CD4-positive, alpha-beta T cell (primary cell): ENCODE data around the gene ACADVL. TPM values are rescaled to one million over a fixed set of nuclear protein-coding genes. Genes with fewer than 3 reads are reported as not detected.

Experiments
- ATAC-seq: fragments of 200-7000 bp; cut with Tn5 transposase; one replicate; pipeline ENCODE4 v1.10.0; 2022; ENCODE audit warnings: mild to moderate bottlenecking; ENCODE audit not compliant: poor library complexity
- CTCF ChIA-PET: fragments of 350-600 bp; sonication (Branson Sonifier 250); formaldehyde crosslinking; loops from one replicate; lab custom pipeline; 2021; ENCODE audit warnings: antibody characterized with exemption, inconsistent platforms; lab: Charles Lee
- POLR2A ChIA-PET: fragments of 350-600 bp; sonication (Branson Sonifier 250); formaldehyde crosslinking; loops from one replicate; lab custom pipeline; 2021; ENCODE audit warnings: antibody characterized with exemption, inconsistent platforms; lab: Charles Lee
- DNase-seq, 14 experiments: peaks; one replicate each; pipeline ENCODE4 v3.0.0-alpha.2; 2013 to 2020; ENCODE audit warnings: mixed read lengths in 2 of 14
- H3K27ac ChIP-seq, 2 donors: one replicate each; pipeline versions ENCODE4 v1.5.1 to v1.7.0; 2013; ENCODE audit warnings: low read length in 2 of 2, low read depth in 1 of 2, mild to moderate bottlenecking in 1 of 2
- H3K27me3 ChIP-seq, 2 experiments: 1 replicate in 1 of 2; 2 replicates in 1 of 2; pipeline versions ENCODE4 v1.6.1 to v1.7.0; 2013; ENCODE audit warnings: low read length in 2 of 2, control low read depth in 1 of 2, mild to moderate bottlenecking in 1 of 2, moderate library complexity in 1 of 2; ENCODE audit not compliant: insufficient read depth in 2 of 2, control insufficient read depth in 1 of 2
- H3K36me3 ChIP-seq: one replicate; pipeline ENCODE4 v1.6.1; 2013; ENCODE audit warnings: low read length, control low read depth; ENCODE audit not compliant: insufficient read depth
- H3K4me1 ChIP-seq: one replicate; pipeline ENCODE4 v1.6.1; 2013; ENCODE audit warnings: low read length, control low read depth; ENCODE audit not compliant: insufficient read depth
- H3K4me3 ChIP-seq: one replicate; pipeline ENCODE4 v1.5.1; 2013; ENCODE audit warnings: mild to moderate bottlenecking, low read length, moderate library complexity
- H3K9me3 ChIP-seq, 2 experiments: 1 replicate in 1 of 2; 2 replicates in 1 of 2; pipeline versions ENCODE4 v1.6.1 to v1.7.0; 2013; ENCODE audit warnings: low read length in 2 of 2, mild to moderate bottlenecking in 2 of 2, control low read depth in 1 of 2, moderate library complexity in 1 of 2; ENCODE audit not compliant: control insufficient read depth in 1 of 2, insufficient read depth in 1 of 2
- H3K27ac Mint-ChIP-seq: one replicate; pipeline ENCODE4 v1.8.0; 2020; ENCODE audit warnings: mixed read lengths
- H3K27me3 Mint-ChIP-seq: one replicate; pipeline ENCODE4 v1.8.0; 2021; ENCODE audit warnings: mixed read lengths
- H3K36me3 Mint-ChIP-seq: one replicate; pipeline ENCODE4 v1.8.0; 2021; ENCODE audit warnings: low read depth, mixed read lengths
- H3K4me1 Mint-ChIP-seq: one replicate; pipeline ENCODE4 v1.8.0; 2021; ENCODE audit warnings: low read depth, mixed read lengths
- H3K4me3 Mint-ChIP-seq: one replicate; pipeline ENCODE4 v1.8.0; 2020; ENCODE audit warnings: mild to moderate bottlenecking, mixed read lengths
- H3K9me3 Mint-ChIP-seq: one replicate; pipeline ENCODE4 v1.8.0; 2020; ENCODE audit warnings: mixed read lengths
- CTCF ChIP-seq: fragments of 200-600 bp; IDR thresholded peaks from one replicate; pipeline ENCODE4 v1.8.0; 2022; ENCODE audit warnings: antibody characterized with exemption, mild to moderate bottlenecking
- intact Hi-C, 2 experiments: fragments of 100-400 bp; cut with DNase I in 1 of 2; cut with micrococcal nuclease in 1 of 2; formaldehyde crosslinking; loops; one replicate each; pipeline versions ENCODE4 v1.15.1 to v1.9.0; 2023 to 2025; cut with DNase I, micrococcal nuclease
- total RNA-seq, 174 experiments: library from RNA in 2 of 174; stranded (reverse) in 2 of 174; gene quantifications; one replicate each; pipeline ENCODE4 v1.2.3 and lab custom pipeline; 2021 to 2026

ACADVL gene
- total RNA-seq, 2 experiments from 2014 or later = 237 to 257 TPM

GRCh38 chr17:7252176-7253043 is 32.7 kb downstream of the ACADVL start, which contains the start of gene ELP5:
ELP5 (plus strand) TSS chr17:7252215; CDS start chr17:7252551, 336 bp downstream.
- H3K4me1 ChIP-seq = peaks cover 36% of the 10 kb centered on the region
- peaks cover 54% of the 10 kb centered on the region for H3K36me3 Mint-ChIP-seq
- intact Hi-C loops = loop anchor here (1.0 to 5.0 kb wide), 8 partner anchors 10 to 434 kb away; partner anchors contain the start of genes EIF5A (in 2 of the 2), ACADVL (in 1 of the 2), DLG4 (in 1 of the 2) and FGF11 (in 1 of the 2)
- no peaks in the 10 kb centered on the region for H3K9me3 ChIP-seq
- no peaks in the 10 kb centered on the region for H3K27me3 ChIP-seq
- peak within 1 kb of the TSS; percentile 100 for H3K27ac Mint-ChIP-seq
- peaks cover 45% of the 10 kb centered on the region for H3K4me1 Mint-ChIP-seq
- H3K9me3 Mint-ChIP-seq = no peaks in the 10 kb centered on the region
- H3K27ac ChIP-seq = peak within 1 kb of the TSS; percentile 99
- peak within 1 kb of the TSS; percentile 71 for H3K4me3 ChIP-seq
- peak within 1 kb of the TSS; percentile 94 for H3K4me3 Mint-ChIP-seq
- TF ChIP-seq CTCF = peak; percentile 28
- H3K36me3 ChIP-seq = peaks cover 25% of the 10 kb centered on the region
- H3K27me3 Mint-ChIP-seq = no peaks in the 10 kb centered on the region
- POLR2A ChIA-PET = interaction anchor here (0.6 to 3.4 kb wide), 6 partner anchors 12 to 332 kb away, joined by 3 to 54 read pairs (median 5); partner anchors contain the start of genes ACADVL, DLG4, DVL2 and GABARAP
- peak; percentile 39 for ATAC-seq
- peak; percentile 64 to 99 (median 80) for DNase-seq
- CTCF ChIA-PET = interaction anchor here (1.4 to 1.7 kb wide), 3 partner anchors 10 to 38 kb away, joined by 3 to 4 read pairs (median 4); partner anchors contain the start of gene GABARAP

GRCh38 chr17:7253082-7253481 is 33.3 kb downstream of the ACADVL start:
- no peaks in the 10 kb centered on the region for H3K9me3 ChIP-seq
- H3K36me3 Mint-ChIP-seq = peaks cover 55% of the 10 kb centered on the region
- H3K4me1 ChIP-seq = peaks cover 36% of the 10 kb centered on the region
- H3K27me3 Mint-ChIP-seq = no peaks in the 10 kb centered on the region
- H3K36me3 ChIP-seq = peaks cover 30% of the 10 kb centered on the region
- DNase-seq (no peak), ATAC-seq (no peak)
- peaks cover 45% of the 10 kb centered on the region for H3K4me1 Mint-ChIP-seq
- H3K4me3 ChIP-seq = peak overlapping the region; percentile 71
- TF ChIP-seq CTCF = no peak
- POLR2A ChIA-PET = interaction anchor here (0.6 kb wide), 1 partner anchor 1369 kb away, joined by 3 read pairs; no protein-coding TSS in a partner anchor
- H3K27me3 ChIP-seq = no peaks in the 10 kb centered on the region
- intact Hi-C loops = loop anchor here in 1 of 2 experiments (2.0 to 5.0 kb wide), 5 partner anchors 36 to 434 kb away; partner anchors contain the start of genes ACADVL, DLG4, EIF5A and FGF11
- H3K27ac Mint-ChIP-seq = peak overlapping the region; percentile 100
- H3K27ac ChIP-seq = peak overlapping the region; percentile 99
- CTCF ChIA-PET = no interaction called here
- no peaks in the 10 kb centered on the region for H3K9me3 Mint-ChIP-seq
- peak overlapping the region; percentile 91 for H3K4me3 Mint-ChIP-seq

- POLR2A ChIA-PET = no interaction called here
- Histone ChIP-seq H3K4me1 (peaks cover 25% of the 10 kb centered on the region), H3K27me3 (no peaks in the 10 kb centered on the region), H3K36me3 (peaks cover 37% of the 10 kb centered on the region), H3K9me3 (no peaks in the 10 kb centered on the region), H3K4me3 (no peak overlapping the region), H3K27ac (no peak overlapping the region)
- CTCF ChIA-PET = interaction anchor here (0.6 kb wide), 1 partner anchor 35 kb away, joined by 3 read pairs; the partner anchor contains the start of genes ACADVL and DLG4
- H3K4me1 Mint-ChIP-seq = peaks cover 34% of the 10 kb centered on the region
- peak overlapping the region; percentile 58 for H3K4me3 Mint-ChIP-seq
- ATAC-seq = no peak
- no peaks in the 10 kb centered on the region for H3K27me3 Mint-ChIP-seq
- no peak overlapping the region for H3K27ac Mint-ChIP-seq
- DNase-seq = no peak
- peaks cover 66% of the 10 kb centered on the region for H3K36me3 Mint-ChIP-seq
- intact Hi-C loops = loop anchor here in 1 of 2 experiments (5.0 kb wide), 4 partner anchors 37 to 308 kb away; partner anchors contain the start of genes ACADVL, DLG4, EIF5A and FGF11
- TF ChIP-seq CTCF = no peak
- no peaks in the 10 kb centered on the region for H3K9me3 Mint-ChIP-seq
These were observed 34.8 kb downstream of the ACADVL start for GRCh38 chr17:7254511-7254910.
